H1 (cell line): ENCODE results near the gene NOC4L. TPM values are rescaled to one million over a fixed set of nuclear protein-coding genes. Genes with fewer than 3 reads are reported as not detected.

Source experiments
- CTCF ChIA-PET: fragments of 300-600 bp; sonication (Branson Sonifier 250); formaldehyde crosslinking; loops from one replicate; lab custom pipeline; 2021; ENCODE audit not compliant: partially characterized antibody; lab: Charles Lee
- POLR2A ChIA-PET: fragments of 300-600 bp; sonication (Branson Sonifier 250); formaldehyde crosslinking; loops from one replicate; lab custom pipeline; 2021; ENCODE audit warnings: inconsistent platforms; ENCODE audit not compliant: partially characterized antibody; lab: Charles Lee
- DNase-seq, 2 experiments: peaks; one replicate each; pipeline versions ENCODE4 v3.0.0 to v3.0.0-alpha.2; 2010 to 2022; ENCODE audit warnings: low spot score in 2 of 2, low read depth in 1 of 2, mixed read lengths in 1 of 2
- FAIRE-seq: peaks from 2 replicates; lab custom pipeline; 2011; peaks lifted over from hg19 to GRCh38; lab: Jason Lieb, UNC
- H2AFZ ChIP-seq: 2 replicates; pipeline ENCODE4 v1.8.1; 2012; ENCODE audit warnings: low read length, inconsistent platforms
- H2AK5ac ChIP-seq: 2 replicates; pipeline ENCODE4 v1.6.1; 2013; ENCODE audit warnings: low read depth, low read length
- H2BK120ac ChIP-seq: replicated peaks from 2 replicates; pipeline ENCODE3; 2013; ENCODE audit warnings: low read depth, low read length, inconsistent platforms
- H2BK12ac ChIP-seq: 2 replicates; pipeline ENCODE4 v1.6.1; 2013; ENCODE audit warnings: low read depth, low read length
- H2BK15ac ChIP-seq: 2 replicates; pipeline ENCODE4 v1.6.1; 2013; ENCODE audit warnings: low read length
- H2BK20ac ChIP-seq: 2 replicates; pipeline ENCODE4 v1.6.1; 2013; ENCODE audit warnings: low read length
- H2BK5ac ChIP-seq: 2 replicates; pipeline ENCODE4 v1.6.1; 2013; ENCODE audit warnings: low read depth, low read length
- H3K14ac ChIP-seq: 2 replicates; pipeline ENCODE4 v1.6.1; 2013; ENCODE audit warnings: inconsistent platforms; ENCODE audit not compliant: insufficient read length
- H3K18ac ChIP-seq: 2 replicates; pipeline ENCODE4 v1.6.1; 2013; ENCODE audit warnings: low read length; ENCODE audit errors: extremely low read depth
- H3K23ac ChIP-seq: 2 replicates; pipeline ENCODE4 v1.6.1; 2013; ENCODE audit warnings: inconsistent platforms; ENCODE audit not compliant: insufficient read length
- H3K23me2 ChIP-seq: 2 replicates; pipeline ENCODE4 v1.6.1; 2013; ENCODE audit warnings: low read depth, low read length
- H3K27ac ChIP-seq: 2 replicates; pipeline ENCODE4 v1.6.1; 2011; ENCODE audit warnings: low read depth, low read length, inconsistent platforms
- H3K27me3 ChIP-seq, 4 experiments: replicated peaks in 1 of 4; 1 replicate in 1 of 4; 2 replicates in 3 of 4; pipeline versions ENCODE4 v1.6.1 to v1.8.1; 2011 to 2013; ENCODE audit warnings: low read length in 3 of 4, mild to moderate bottlenecking in 3 of 4, inconsistent platforms in 2 of 4, mixed read lengths in 2 of 4, moderate library complexity in 1 of 4; ENCODE audit not compliant: control insufficient read depth in 3 of 4, insufficient read depth in 3 of 4; ENCODE audit errors: extremely low read depth in 1 of 4
- H3K36me3 ChIP-seq, 4 experiments: 2 replicates each; pipeline versions ENCODE4 v1.6.1 to v1.8.1; 2011 to 2013; ENCODE audit warnings: mild to moderate bottlenecking in 4 of 4, low read length in 3 of 4, moderate library complexity in 2 of 4, control low read depth in 1 of 4, inconsistent platforms in 1 of 4; ENCODE audit not compliant: insufficient read depth in 4 of 4, control insufficient read depth in 2 of 4
- H3K4ac ChIP-seq: replicated peaks from 2 replicates; pipeline ENCODE3; 2013; ENCODE audit warnings: low read length, low read depth, mixed read lengths, inconsistent platforms; ENCODE audit not compliant: insufficient read length
- H3K4me1 ChIP-seq, 4 experiments: replicated peaks in 1 of 4; 1 replicate in 1 of 4; 2 replicates in 3 of 4; pipeline versions ENCODE4 v1.6.1 to v1.8.1; 2011 to 2013; ENCODE audit warnings: low read length in 3 of 4, inconsistent platforms in 2 of 4, mixed read lengths in 1 of 4; ENCODE audit not compliant: insufficient read depth in 4 of 4, control insufficient read depth in 3 of 4
- H3K4me2 ChIP-seq, 2 experiments: 2 replicates each; pipeline versions ENCODE4 v1.6.1 to v1.8.1; 2011 to 2013; ENCODE audit warnings: low read depth in 2 of 2, low read length in 2 of 2, control low read depth in 1 of 2, inconsistent platforms in 1 of 2, mild to moderate bottlenecking in 1 of 2; ENCODE audit not compliant: insufficient read depth in 1 of 2
- H3K4me3 ChIP-seq, 4 experiments: fragments of 200-600, 300-600 bp in 1 of 4; sonication (generic), shearing (Covaris generic), sonication (Bioruptor Twin) in 1 of 4; 2 replicates each; pipeline versions ENCODE4 v1.5.1 to v1.8.1; 2011 to 2016; ENCODE audit warnings: low read length in 4 of 4, low read depth in 3 of 4, control low read depth in 2 of 4, inconsistent platforms in 2 of 4, mild to moderate bottlenecking in 2 of 4, mixed read lengths in 1 of 4, moderate library complexity in 1 of 4; ENCODE audit not compliant: insufficient read depth in 2 of 4; ENCODE audit errors: extremely low read depth in 1 of 4
- H3K56ac ChIP-seq: replicated peaks from 2 replicates; pipeline ENCODE3; 2013; ENCODE audit warnings: low read depth, mild to moderate bottlenecking, mixed read lengths, low read length, inconsistent platforms; ENCODE audit not compliant: insufficient read length
- H3K79me1 ChIP-seq: 2 replicates; pipeline ENCODE4 v1.6.1; 2013; ENCODE audit warnings: low read depth, low read length, control low read depth
- H3K79me2 ChIP-seq, 2 experiments: 2 replicates each; pipeline versions ENCODE4 v1.6.1 to v1.8.1; 2012 to 2013; ENCODE audit warnings: low read length in 2 of 2, mild to moderate bottlenecking in 2 of 2, inconsistent platforms in 1 of 2; ENCODE audit not compliant: insufficient read depth in 2 of 2, control insufficient read depth in 1 of 2
- H3K9ac ChIP-seq, 4 experiments: replicated peaks in 1 of 4; 1 replicate in 1 of 4; 2 replicates in 3 of 4; pipeline versions ENCODE4 v1.6.1 to v1.8.1; 2011 to 2013; ENCODE audit warnings: low read depth in 3 of 4, low read length in 3 of 4, control low read depth in 2 of 4, mild to moderate bottlenecking in 2 of 4, moderate library complexity in 2 of 4, inconsistent platforms in 1 of 4; ENCODE audit errors: extremely low read depth in 1 of 4
- H3K9me3 ChIP-seq, 2 experiments: 2 replicates each; pipeline versions ENCODE4 v1.6.1 to v1.8.1; 2012 to 2013; ENCODE audit warnings: mild to moderate bottlenecking in 2 of 2, moderate library complexity in 2 of 2, control low read depth in 1 of 2, inconsistent platforms in 1 of 2, low read depth in 1 of 2, low read length in 1 of 2, mixed read lengths in 1 of 2; ENCODE audit not compliant: insufficient read depth in 2 of 2
- H4K20me1 ChIP-seq, 2 experiments: replicated peaks in 1 of 2; 2 replicates each; pipeline versions ENCODE3 to v1.8.1; 2011 to 2013; ENCODE audit warnings: inconsistent platforms in 2 of 2, low read length in 2 of 2, mild to moderate bottlenecking in 1 of 2; ENCODE audit not compliant: insufficient read depth in 2 of 2, control insufficient read depth in 1 of 2
- H4K5ac ChIP-seq: 2 replicates; pipeline ENCODE4 v1.6.1; 2013; ENCODE audit warnings: low read length, low read depth, mixed read lengths, inconsistent platforms; ENCODE audit not compliant: insufficient read length
- H4K8ac ChIP-seq: 2 replicates; pipeline ENCODE4 v1.8.0; 2013; ENCODE audit warnings: mild to moderate bottlenecking, moderate library complexity, low read length, inconsistent platforms; ENCODE audit not compliant: insufficient read depth; ENCODE audit errors: extremely low read depth
- H4K91ac ChIP-seq: replicated peaks from 2 replicates; pipeline ENCODE3; 2013; ENCODE audit warnings: low read length, mixed read lengths, inconsistent platforms; ENCODE audit not compliant: insufficient read length
- BCL11A ChIP-seq, 2 experiments: IDR thresholded peaks; one replicate each; pipeline ENCODE4 v1.6.1; 2011; ENCODE audit warnings: low read depth in 2 of 2, low read length in 2 of 2, mild to moderate bottlenecking in 2 of 2
- EZH2 ChIP-seq: fragments of 200-600 bp; sonication (generic); IDR thresholded peaks from 2 replicates; pipeline ENCODE4 v1.7.1; 2012; ENCODE audit warnings: low read depth, mild to moderate bottlenecking, moderate library complexity, low read length, inconsistent platforms; ENCODE audit not compliant: severe bottlenecking
- HDAC2 ChIP-seq, 2 experiments: fragments of 300-600 bp in 1 of 2; sonication (generic) in 1 of 2; IDR thresholded peaks; 2 replicates each; pipeline ENCODE4 v1.6.1; 2011 to 2012; ENCODE audit warnings: low read depth in 2 of 2, low read length in 2 of 2, mild to moderate bottlenecking in 2 of 2, moderate library complexity in 2 of 2, borderline replicate concordance in 1 of 2, inconsistent platforms in 1 of 2
- JUN ChIP-seq: IDR thresholded peaks from 2 replicates; pipeline ENCODE4 v1.6.1; 2011; ENCODE audit warnings: low read depth, mild to moderate bottlenecking, improper control_type of control experiment, low read length
- NRF1 ChIP-seq: IDR thresholded peaks from 2 replicates; pipeline ENCODE4 v1.6.1; 2011; ENCODE audit warnings: mild to moderate bottlenecking, low read depth, low read length, improper control_type of control experiment
- POLR2AphosphoS5 ChIP-seq: IDR thresholded peaks from 2 replicates; pipeline ENCODE4 v1.6.1; 2011; ENCODE audit warnings: low read depth, low read length
- SIRT6 ChIP-seq: IDR thresholded peaks from one replicate; pipeline ENCODE4 v1.7.1; 2012; ENCODE audit warnings: low read length, inconsistent platforms
- TCF12 ChIP-seq: IDR thresholded peaks from 2 replicates; pipeline ENCODE4 v1.6.1; 2011; ENCODE audit warnings: low read depth, mild to moderate bottlenecking, low read length
- ZNF274 ChIP-seq: IDR thresholded peaks from 2 replicates; pipeline ENCODE4 v1.7.0; 2012; ENCODE audit warnings: low read length, borderline replicate concordance; ENCODE audit errors: extremely low read depth
- WGBS, 2 experiments: shearing (Covaris generic) in 1 of 2; methylation state at CpG; one replicate each; pipeline versions ENCODE4 v1.1.6 to v1.1.7; 2013 to 2015; ENCODE audit warnings: low lambda C conversion rate in 2 of 2, mixed read lengths in 2 of 2, inconsistent platforms in 1 of 2, low coverage in 1 of 2, missing lambda C conversion rate in 1 of 2; ENCODE audit not compliant: insufficient replicate concordance in 2 of 2, insufficient coverage in 1 of 2, insufficient read length in 1 of 2; ENCODE audit errors: extremely low coverage in 1 of 2, missing lambda C conversion rate in 1 of 2; 5-methylcytosine and 5-hydroxymethylcytosine counted together
- polyA plus RNA-seq, 7 experiments: library from polyadenylated mRNA; depleted of rRNA in 3 of 7; stranded (reverse) in 5 of 7; unstranded in 2 of 7; fragments of >200 nt in 5 of 7; fragments of 200-250 nt in 2 of 7; gene quantifications; 1 replicate in 5 of 7; 2 replicates in 1 of 7; 4 replicates in 1 of 7; pipeline versions ENCODE4 v1.2.1 to v1.2.3, GENCODE V29; 2011 to 2013; ENCODE audit warnings: missing spikeins in 2 of 7, mixed read lengths in 2 of 7
- total RNA-seq: library from RNA; stranded (reverse); fragmentation: NEBNext Ultra II Directional; extraction: Animal tissue kit (Norgen Biotek cat#: 25700); gene quantifications from 2 replicates; pipeline ENCODE4 v1.2.1, GENCODE V29; 2021
- TF ChIP-seq, protein P1 (sequence below): IDR thresholded peaks from 2 replicates; pipeline ENCODE4 v1.6.1; 2011; ENCODE audit warnings: low read length, improper control_type of control experiment

NOC4L gene
- total and polyA plus RNA-seq, 2 of the 8 experiments (the other 6 are each of a cell fraction or from before 2014, with no cell fraction given): 26.8 to 40.3 TPM

DNA sequence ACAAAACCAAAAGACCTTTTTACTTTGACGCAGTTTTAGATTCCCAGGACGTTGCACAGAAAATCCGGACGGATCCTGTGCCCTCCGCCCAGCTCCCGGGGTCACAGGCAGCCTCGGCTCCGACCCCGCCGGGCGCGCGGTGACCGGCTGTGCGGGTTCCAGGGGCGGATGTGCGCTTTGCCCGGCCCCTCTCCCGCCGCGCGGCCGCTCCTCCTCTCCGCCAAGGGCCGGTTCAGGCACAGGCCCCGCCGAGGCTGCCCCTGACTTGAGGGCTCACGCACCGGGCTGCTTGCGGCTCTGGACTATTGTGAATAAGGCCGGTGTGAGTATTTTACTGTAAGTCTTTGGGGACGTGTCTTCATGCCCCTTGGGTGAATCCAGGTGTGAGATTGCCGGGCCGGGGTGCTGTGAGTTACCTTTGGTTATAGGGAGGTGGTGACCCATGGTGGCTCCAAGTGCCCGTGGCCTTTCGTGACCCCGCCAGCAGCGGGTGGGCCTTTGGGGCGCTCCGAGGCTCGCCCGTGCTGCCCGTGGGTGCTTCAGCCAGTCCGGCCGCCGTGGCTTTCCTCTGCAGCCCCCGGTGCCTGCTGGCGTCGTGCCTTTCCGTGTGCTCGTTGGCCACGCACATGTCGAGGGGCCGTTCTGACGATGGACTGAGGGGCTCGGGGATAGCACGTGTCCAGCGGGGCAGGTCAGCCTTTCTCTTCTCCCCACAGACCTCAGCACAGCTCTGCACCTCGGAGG is 45.9 kb downstream of the NOC4L start:
- Histone ChIP-seq H3K79me1 (no peaks in the 10 kb centered on the region), H4K8ac (0 out of 2 replicates have a peak overlapping the region, but pooled peaks have one; percentile 17), H3K4me2 (peak overlapping the region; percentile 77 to 97), H2BK20ac (no peak overlapping the region), H3K18ac (no peak overlapping the region; the same call in 1 of the 2 replicates), H3K4me1 (peaks cover 0 to 13% (median 8%) of the 10 kb centered on the region in 4 experiments; a peak in 5 of 7 replicates), H3K27me3 (peaks cover 4 to 69% (median 43%) of the 10 kb centered on the region in 4 experiments), H2BK5ac (no peak overlapping the region), H2AFZ (no peak overlapping the region; the same call in 1 of the 2 replicates), H3K36me3 (no peaks in the 10 kb centered on the region), H3K4ac (no peak overlapping the region), H2BK120ac (no peak overlapping the region), H3K23me2 (peaks cover 7% of the 10 kb centered on the region; the same call in 1 of the 2 replicates), H3K56ac (no peak overlapping the region), H2AK5ac (no peak overlapping the region), H4K91ac (no peak overlapping the region), H3K27ac (no peak overlapping the region), H3K14ac (no peak overlapping the region), H4K5ac (no peak overlapping the region), H2BK15ac (no peak overlapping the region), H3K9ac (no peak overlapping the region), H3K79me2 (no peaks in the 10 kb centered on the region), H3K9me3 (peaks cover 11 to 22% of the 10 kb centered on the region in 2 experiments), H3K4me3 (peak overlapping the region; percentile 42 to 66 (median 42)), H4K20me1 (peaks cover 0 to 2% of the 10 kb centered on the region in 2 experiments), H2BK12ac (no peak overlapping the region), H3K23ac (no peak overlapping the region)
- ChIA-PET CTCF (no interaction called here), POLR2A (interaction anchor here (1.2 kb wide), 1 partner anchor 10 kb away, joined by 6 read pairs; no protein-coding TSS in a partner anchor)
- FAIRE-seq: no peak
- WGBS, 2 experiments: 43% methylated on average over 56 of the region's 59 CpGs; no CpG with 5 or more reads in 1 of the 2 experiments
- DNase-seq: peak in 1 of 2 experiments; percentile 81
- TF ChIP-seq, protein P1, sequence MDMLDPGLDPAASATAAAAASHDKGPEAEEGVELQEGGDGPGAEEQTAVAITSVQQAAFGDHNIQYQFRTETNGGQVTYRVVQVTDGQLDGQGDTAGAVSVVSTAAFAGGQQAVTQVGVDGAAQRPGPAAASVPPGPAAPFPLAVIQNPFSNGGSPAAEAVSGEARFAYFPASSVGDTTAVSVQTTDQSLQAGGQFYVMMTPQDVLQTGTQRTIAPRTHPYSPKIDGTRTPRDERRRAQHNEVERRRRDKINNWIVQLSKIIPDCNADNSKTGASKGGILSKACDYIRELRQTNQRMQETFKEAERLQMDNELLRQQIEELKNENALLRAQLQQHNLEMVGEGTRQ: no peak
- TF ChIP-seq ZNF274 (no peak), JUN (no peak), HDAC2 (IDR thresholded peaks at IDR 0.05; ENCODE audit: borderline replicate concordance in 1 of 2, low read depth in 2 of 2, low read length in 2 of 2) (0 out of 4 replicates have a peak, but pooled peaks of 1 of the 2 experiments have one; percentile 35), POLR2AphosphoS5 (no peak), BCL11A (IDR thresholded peaks at IDR 0.05; ENCODE audit: low read depth in 2 of 2, low read length in 2 of 2) (no peak), NRF1 (no peak), SIRT6 (no peak), EZH2 (peak; percentile 56), TCF12 (no peak)
